ENCODE data around the gene HIBADH. TPM values are rescaled to one million over a fixed set of nuclear protein-coding genes. Genes with fewer than 3 reads are reported as not detected.

Gene HIBADH
- total RNA-seq, 1 donor from 2014 or later, result 39.1 TPM

- no peaks in the 10 kb centered on the region for H3K27me3 ChIP-seq (ENCODE audit: control insufficient read depth in 3 of 3, insufficient read depth in 3 of 3, low read length in 3 of 3)
- no peak overlapping the region for H3K9ac ChIP-seq (ENCODE audit: low read depth in 1 of 3, low read length in 3 of 3)
- no peaks in the 10 kb centered on the region for H3K9me3 ChIP-seq (ENCODE audit: control insufficient read depth in 3 of 3, low read length in 3 of 3)
- H3K27ac ChIP-seq (ENCODE audit: low read depth, low read length), result peak overlapping the region; percentile 95
- peak overlapping the region in 1 of 3 donors; percentile 80 for H3K4me3 ChIP-seq (ENCODE audit: low read length in 3 of 3)
- peaks cover 4 to 8% (median 6%) of the 10 kb centered on the region in 3 donors for H3K4me1 ChIP-seq (ENCODE audit: control insufficient read depth in 3 of 3, insufficient read depth in 3 of 3, low read length in 3 of 3)
- H3K36me3 ChIP-seq (ENCODE audit: control insufficient read depth in 3 of 3, insufficient read depth in 3 of 3, low read length in 3 of 3), result peaks cover 0 to 3% (median 0%) of the 10 kb centered on the region in 3 donors
Observed at GRCh38 chr7:27663989-27664331, 1.3 kb upstream of the HIBADH start.

GRCh38 chr7:27661811-27662489 lies 733 bp downstream of the HIBADH start:
- Histone ChIP-seq H3K36me3 (ENCODE audit: control insufficient read depth in 3 of 3, insufficient read depth in 3 of 3, low read length in 3 of 3) (peaks cover 0 to 3% (median 0%) of the 10 kb centered on the region in 3 donors), H3K4me3 (ENCODE audit: low read length in 3 of 3) (peak overlapping the region; percentile 69 to 85 (median 84)), H3K27ac (ENCODE audit: low read depth, low read length) (peak overlapping the region; percentile 95), H3K9ac (ENCODE audit: low read depth in 1 of 3, low read length in 3 of 3) (peak overlapping the region; percentile 92 to 97 (median 97)), H3K4me1 (ENCODE audit: control insufficient read depth in 3 of 3, insufficient read depth in 3 of 3, low read length in 3 of 3) (peaks cover 4 to 8% (median 6%) of the 10 kb centered on the region in 3 donors), H3K27me3 (ENCODE audit: control insufficient read depth in 3 of 3, insufficient read depth in 3 of 3, low read length in 3 of 3) (no peaks in the 10 kb centered on the region), H3K9me3 (ENCODE audit: control insufficient read depth in 3 of 3, low read length in 3 of 3) (no peaks in the 10 kb centered on the region)

- peaks cover 0 to 3% (median 0%) of the 10 kb centered on the region in 3 donors for H3K36me3 ChIP-seq (ENCODE audit: control insufficient read depth in 3 of 3, insufficient read depth in 3 of 3, low read length in 3 of 3)
- H3K27ac ChIP-seq (ENCODE audit: low read depth, low read length), result no peak overlapping the region
- H3K4me1 ChIP-seq (ENCODE audit: control insufficient read depth in 3 of 3, insufficient read depth in 3 of 3, low read length in 3 of 3), result peaks cover 2 to 6% (median 2%) of the 10 kb centered on the region in 3 donors
- H3K4me3 ChIP-seq (ENCODE audit: low read length in 3 of 3), result no peak overlapping the region
- H3K27me3 ChIP-seq (ENCODE audit: control insufficient read depth in 3 of 3, insufficient read depth in 3 of 3, low read length in 3 of 3), result no peaks in the 10 kb centered on the region
- H3K9ac ChIP-seq (ENCODE audit: low read depth in 1 of 3, low read length in 3 of 3), result no peak overlapping the region
- H3K9me3 ChIP-seq (ENCODE audit: control insufficient read depth in 3 of 3, low read length in 3 of 3), result no peaks in the 10 kb centered on the region
Observed at GRCh38 chr7:27656724-27657123, 6.0 kb downstream of the HIBADH start.

- Histone ChIP-seq H3K9me3 (ENCODE audit: control insufficient read depth in 3 of 3, low read length in 3 of 3) (no peaks in the 10 kb centered on the region), H3K9ac (ENCODE audit: low read depth in 1 of 3, low read length in 3 of 3) (no peak overlapping the region), H3K27me3 (ENCODE audit: control insufficient read depth in 3 of 3, insufficient read depth in 3 of 3, low read length in 3 of 3) (no peaks in the 10 kb centered on the region), H3K4me3 (ENCODE audit: low read length in 3 of 3) (no peak overlapping the region), H3K27ac (ENCODE audit: low read depth, low read length) (no peak overlapping the region), H3K36me3 (ENCODE audit: control insufficient read depth in 3 of 3, insufficient read depth in 3 of 3, low read length in 3 of 3) (peaks cover 0 to 3% (median 0%) of the 10 kb centered on the region in 3 donors), H3K4me1 (ENCODE audit: control insufficient read depth in 3 of 3, insufficient read depth in 3 of 3, low read length in 3 of 3) (peaks cover 0 to 5% (median 4%) of the 10 kb centered on the region in 3 donors)
Observed at GRCh38 chr7:27655184-27655583, 7.5 kb downstream of the HIBADH start.

- Histone ChIP-seq H3K4me3 (ENCODE audit: low read length in 3 of 3) (no peak overlapping the region), H3K27ac (ENCODE audit: low read depth, low read length) (no peak overlapping the region), H3K4me1 (ENCODE audit: control insufficient read depth in 3 of 3, insufficient read depth in 3 of 3, low read length in 3 of 3) (peaks cover 0 to 5% (median 4%) of the 10 kb centered on the region in 3 donors)
Observed at GRCh38 chr7:27652518-27652917, 10.2 kb downstream of the HIBADH start.

GRCh38 chr7:27651702-27652101 lies 11.0 kb downstream of the HIBADH start:
- H3K9ac ChIP-seq (ENCODE audit: low read depth in 1 of 3, low read length in 3 of 3), result no peak overlapping the region
- no peaks in the 10 kb centered on the region for H3K27me3 ChIP-seq (ENCODE audit: control insufficient read depth in 3 of 3, insufficient read depth in 3 of 3, low read length in 3 of 3)
- H3K4me3 ChIP-seq (ENCODE audit: low read length in 3 of 3), result no peak overlapping the region
- no peak overlapping the region for H3K27ac ChIP-seq (ENCODE audit: low read depth, low read length)
- peaks cover 0 to 4% (median 0%) of the 10 kb centered on the region in 3 donors for H3K36me3 ChIP-seq (ENCODE audit: control insufficient read depth in 3 of 3, insufficient read depth in 3 of 3, low read length in 3 of 3)
- H3K9me3 ChIP-seq (ENCODE audit: control insufficient read depth in 3 of 3, low read length in 3 of 3), result no peaks in the 10 kb centered on the region
- H3K4me1 ChIP-seq (ENCODE audit: control insufficient read depth in 3 of 3, insufficient read depth in 3 of 3, low read length in 3 of 3), result peaks cover 0 to 5% (median 4%) of the 10 kb centered on the region in 3 donors

More at GRCh38 chr7:27652518-27652917, 10.2 kb downstream of the HIBADH start:
- H3K9ac ChIP-seq (ENCODE audit: low read depth in 1 of 3, low read length in 3 of 3), result no peak overlapping the region
- H3K27me3 ChIP-seq (ENCODE audit: control insufficient read depth in 3 of 3, insufficient read depth in 3 of 3, low read length in 3 of 3), result no peaks in the 10 kb centered on the region
- no peaks in the 10 kb centered on the region for H3K9me3 ChIP-seq (ENCODE audit: control insufficient read depth in 3 of 3, low read length in 3 of 3)
- H3K36me3 ChIP-seq (ENCODE audit: control insufficient read depth in 3 of 3, insufficient read depth in 3 of 3, low read length in 3 of 3), result peaks cover 0 to 4% (median 0%) of the 10 kb centered on the region in 3 donors

GRCh38 chr7:27650283-27650682 lies 12.4 kb downstream of the HIBADH start:
- Histone ChIP-seq H3K4me1 (ENCODE audit: control insufficient read depth in 3 of 3, insufficient read depth in 3 of 3, low read length in 3 of 3) (peaks cover 0 to 5% (median 4%) of the 10 kb centered on the region in 3 donors), H3K9me3 (ENCODE audit: control insufficient read depth in 3 of 3, low read length in 3 of 3) (no peaks in the 10 kb centered on the region), H3K27me3 (ENCODE audit: control insufficient read depth in 3 of 3, insufficient read depth in 3 of 3, low read length in 3 of 3) (no peaks in the 10 kb centered on the region), H3K4me3 (ENCODE audit: low read length in 3 of 3) (no peak overlapping the region), H3K36me3 (ENCODE audit: control insufficient read depth in 3 of 3, insufficient read depth in 3 of 3, low read length in 3 of 3) (peaks cover 0 to 4% (median 0%) of the 10 kb centered on the region in 3 donors), H3K9ac (ENCODE audit: low read depth in 1 of 3, low read length in 3 of 3) (no peak overlapping the region), H3K27ac (ENCODE audit: low read depth, low read length) (no peak overlapping the region)

GRCh38 chr7:27647489-27647888 lies 15.2 kb downstream of the HIBADH start:
- Histone ChIP-seq H3K9me3 (ENCODE audit: control insufficient read depth in 3 of 3, low read length in 3 of 3) (no peaks in the 10 kb centered on the region), H3K4me3 (ENCODE audit: low read length in 3 of 3) (no peak overlapping the region), H3K4me1 (ENCODE audit: control insufficient read depth in 3 of 3, insufficient read depth in 3 of 3, low read length in 3 of 3) (peaks cover 0 to 5% (median 4%) of the 10 kb centered on the region in 3 donors), H3K9ac (ENCODE audit: low read depth in 1 of 3, low read length in 3 of 3) (no peak overlapping the region), H3K27ac (ENCODE audit: low read depth, low read length) (no peak overlapping the region), H3K36me3 (ENCODE audit: control insufficient read depth in 3 of 3, insufficient read depth in 3 of 3, low read length in 3 of 3) (peaks cover 0 to 4% (median 0%) of the 10 kb centered on the region in 3 donors), H3K27me3 (ENCODE audit: control insufficient read depth in 3 of 3, insufficient read depth in 3 of 3, low read length in 3 of 3) (no peaks in the 10 kb centered on the region)

GRCh38 chr7:27647046-27647445 lies 15.6 kb downstream of the HIBADH start:
- H3K27ac ChIP-seq (ENCODE audit: low read depth, low read length), result no peak overlapping the region

GRCh38 chr7:27642271-27642670 lies 20.4 kb downstream of the HIBADH start:
- H3K4me3 ChIP-seq (ENCODE audit: low read length in 3 of 3), result no peak overlapping the region
- H3K9me3 ChIP-seq (ENCODE audit: control insufficient read depth in 3 of 3, low read length in 3 of 3), result no peaks in the 10 kb centered on the region
- no peak overlapping the region for H3K9ac ChIP-seq (ENCODE audit: low read depth in 1 of 3, low read length in 3 of 3)
- no peak overlapping the region for H3K27ac ChIP-seq (ENCODE audit: low read depth, low read length)
- no peaks in the 10 kb centered on the region for H3K36me3 ChIP-seq (ENCODE audit: control insufficient read depth in 3 of 3, insufficient read depth in 3 of 3, low read length in 3 of 3)
- peaks cover 0 to 12% (median 11%) of the 10 kb centered on the region in 3 donors for H3K4me1 ChIP-seq (ENCODE audit: control insufficient read depth in 3 of 3, insufficient read depth in 3 of 3, low read length in 3 of 3)
- no peaks in the 10 kb centered on the region for H3K27me3 ChIP-seq (ENCODE audit: control insufficient read depth in 3 of 3, insufficient read depth in 3 of 3, low read length in 3 of 3)

More at GRCh38 chr7:27647046-27647445, 15.6 kb downstream of the HIBADH start:
- Histone ChIP-seq H3K36me3 (ENCODE audit: control insufficient read depth in 3 of 3, insufficient read depth in 3 of 3, low read length in 3 of 3) (peaks cover 0 to 4% (median 0%) of the 10 kb centered on the region in 3 donors), H3K9me3 (ENCODE audit: control insufficient read depth in 3 of 3, low read length in 3 of 3) (no peaks in the 10 kb centered on the region), H3K4me1 (ENCODE audit: control insufficient read depth in 3 of 3, insufficient read depth in 3 of 3, low read length in 3 of 3) (peaks cover under 1 to 5% (median 4%) of the 10 kb centered on the region in 3 donors), H3K9ac (ENCODE audit: low read depth in 1 of 3, low read length in 3 of 3) (no peak overlapping the region), H3K4me3 (ENCODE audit: low read length in 3 of 3) (no peak overlapping the region), H3K27me3 (ENCODE audit: control insufficient read depth in 3 of 3, insufficient read depth in 3 of 3, low read length in 3 of 3) (no peaks in the 10 kb centered on the region)

Measured in skeletal muscle tissue (tissue), 4 donors.